Smooth muscle cell (in vitro differentiated cells): ENCODE results near the gene TDRD9. TPM values are rescaled to one million over a fixed set of nuclear protein-coding genes. Genes with fewer than 3 reads are reported as not detected.

Experiments used
- DNase-seq: peaks from one replicate; lab custom pipeline; 2025; ENCODE audit not compliant: unreplicated experiment; lab: John Stamatoyannopoulos, UW
- H2AFZ ChIP-seq: fragments of 200-600 bp; sonication (generic); 2 replicates; pipeline ENCODE4 v1.6.0; 2016; ENCODE audit warnings: antibody characterized with exemption, low read depth, mild to moderate bottlenecking
- H3F3A ChIP-seq: fragments of 200-600 bp; sonication (generic); 2 replicates; pipeline ENCODE4 v1.6.0; 2017; ENCODE audit warnings: antibody characterized with exemption, low read depth
- H3K27ac ChIP-seq: fragments of 200-600 bp; sonication (generic); 2 replicates; pipeline ENCODE4 v1.5.1; 2016; ENCODE audit warnings: low read depth, mild to moderate bottlenecking
- H3K27me3 ChIP-seq: fragments of 200-600 bp; sonication (generic); 2 replicates; pipeline ENCODE4 v1.6.1; 2016; ENCODE audit warnings: low read depth, mild to moderate bottlenecking
- H3K36me3 ChIP-seq: fragments of 200-600 bp; sonication (generic); 2 replicates; pipeline ENCODE4 v1.5.1; 2016; ENCODE audit warnings: low read depth
- H3K4me1 ChIP-seq: fragments of 200-600 bp; sonication (generic); 2 replicates; pipeline ENCODE4 v1.5.1; 2016; ENCODE audit warnings: low read depth
- H3K4me2 ChIP-seq: fragments of 200-600 bp; sonication (generic); 2 replicates; pipeline ENCODE4 v1.6.0; 2016; ENCODE audit warnings: mild to moderate bottlenecking
- H3K4me3 ChIP-seq: fragments of 200-600 bp; sonication (generic); 2 replicates; pipeline ENCODE4 v1.5.1; 2016; ENCODE audit warnings: mild to moderate bottlenecking
- H3K79me2 ChIP-seq: fragments of 200-600 bp; sonication (generic); 2 replicates; pipeline ENCODE4 v1.6.0; 2016; ENCODE audit warnings: low read depth, mild to moderate bottlenecking
- H3K9ac ChIP-seq: fragments of 200-600 bp; sonication (generic); 2 replicates; pipeline ENCODE4 v1.6.0; 2016; ENCODE audit warnings: low read depth
- H3K9me3 ChIP-seq: fragments of 200-600 bp; sonication (generic); replicated peaks from 2 replicates; pipeline ENCODE4 v1.5.1; 2016; ENCODE audit warnings: low read depth
- H4K20me1 ChIP-seq: fragments of 200-600 bp; sonication (generic); 2 replicates; pipeline ENCODE4 v1.6.0; 2016; ENCODE audit warnings: low read depth
- CTCF ChIP-seq: fragments of 200-600 bp; sonication (generic); IDR thresholded peaks from 2 replicates; pipeline ENCODE4 v1.5.1; 2017; ENCODE audit warnings: borderline replicate concordance, mild to moderate bottlenecking, antibody characterized with exemption; ENCODE audit not compliant: insufficient read depth, poor library complexity, severe bottlenecking
- WGBS: methylation state at CpG from one replicate; pipeline ENCODE4 v1.1.7; 2016; ENCODE audit warnings: low lambda C conversion rate; 5-methylcytosine and 5-hydroxymethylcytosine counted together
- polyA plus RNA-seq: library from polyadenylated mRNA; unstranded; fragments of >200 nt; fragmentation: Nextera tagmentation; extraction: Ambion mirVana; gene quantifications from 2 replicates; pipeline ENCODE4 v1.2.1, GENCODE V29; 2016
- total RNA-seq: library from RNA; depleted of rRNA; stranded (reverse); fragments of >200 nt; gene quantifications from 2 replicates; pipeline ENCODE4 v1.2.3, GENCODE V29; 2014

Gene TDRD9
- total and polyA plus RNA-seq, 2 experiments from 2014 or later: 1.0 TPM; not detected in 1

- no peak overlapping the region for H3K4me2 ChIP-seq
- H3F3A ChIP-seq: peaks cover 9% of the 10 kb centered on the region
- H3K9me3 ChIP-seq: no peaks in the 10 kb centered on the region
- no peak for TF ChIP-seq CTCF
- WGBS: 94% methylated on average over 4 of the region's 4 CpGs
- peaks cover 7% of the 10 kb centered on the region for H3K36me3 ChIP-seq
- H4K20me1 ChIP-seq: peaks cover 3% of the 10 kb centered on the region
- no peaks in the 10 kb centered on the region for H3K79me2 ChIP-seq
- peaks cover 5% of the 10 kb centered on the region for H3K4me1 ChIP-seq
- H3K27me3 ChIP-seq: no peaks in the 10 kb centered on the region
- H2AFZ ChIP-seq: no peak overlapping the region
- DNase-seq: no peak
- H3K4me3 ChIP-seq: no peak overlapping the region
- no peak overlapping the region for H3K27ac ChIP-seq
- H3K9ac ChIP-seq: no peak overlapping the region
These were observed 19.7 kb upstream of the TDRD9 start for GRCh38 chr14:103908580-103908979.

GRCh38 chr14:103909531-103910261 lies 18.6 kb upstream of the TDRD9 start:
- 93% methylated on average over 26 of the region's 26 CpGs for WGBS
- H3K9me3 ChIP-seq: no peaks in the 10 kb centered on the region
- no peak overlapping the region for H3K9ac ChIP-seq
- H3K79me2 ChIP-seq: no peaks in the 10 kb centered on the region
- no peak overlapping the region for H3K4me3 ChIP-seq
- H3K4me2 ChIP-seq: peak overlapping the region; percentile 54
- H3K27ac ChIP-seq: peak overlapping the region; percentile 52
- H4K20me1 ChIP-seq: peaks cover 12% of the 10 kb centered on the region
- H3F3A ChIP-seq: peaks cover 9% of the 10 kb centered on the region
- H3K4me1 ChIP-seq: peaks cover 5% of the 10 kb centered on the region
- TF ChIP-seq CTCF: no peak
- no peak overlapping the region for H2AFZ ChIP-seq
- peaks cover 13% of the 10 kb centered on the region for H3K36me3 ChIP-seq
- no peaks in the 10 kb centered on the region for H3K27me3 ChIP-seq
- DNase-seq: no peak

GRCh38 chr14:103910262-103910935 lies 17.9 kb upstream of the TDRD9 start:
- no peak overlapping the region for H3K9ac ChIP-seq
- WGBS: 33% methylated on average over 20 of the region's 20 CpGs
- peaks cover 3% of the 10 kb centered on the region for H3K79me2 ChIP-seq
- no peak overlapping the region for H2AFZ ChIP-seq
- no peaks in the 10 kb centered on the region for H3K9me3 ChIP-seq
- no peaks in the 10 kb centered on the region for H3K27me3 ChIP-seq
- peaks cover 13% of the 10 kb centered on the region for H3K36me3 ChIP-seq
- TF ChIP-seq CTCF: peak; percentile 70
- no peak overlapping the region for H3K4me3 ChIP-seq
- peaks cover 19% of the 10 kb centered on the region for H4K20me1 ChIP-seq
- peak overlapping the region; percentile 54 for H3K4me2 ChIP-seq
- H3K4me1 ChIP-seq: peaks cover 5% of the 10 kb centered on the region
- DNase-seq: peak; percentile 31
- peak overlapping the region; percentile 52 for H3K27ac ChIP-seq
- H3F3A ChIP-seq: peaks cover 9% of the 10 kb centered on the region
